WTC11 (cell line): ENCODE results near the gene TOM1L2. TPM values are rescaled to one million over a fixed set of nuclear protein-coding genes. Genes with fewer than 3 reads are reported as not detected.

Experiments used
- ATAC-seq: fragments of 200-7000 bp; cut with Tn5 transposase; 2 replicates; pipeline ENCODE4 v1.10.0; 2021; ENCODE audit warnings: mild to moderate bottlenecking, moderate library complexity
- CTCF ChIA-PET: fragments of 300-600 bp; sonication (Branson Sonifier 250); formaldehyde crosslinking; loops from one replicate; lab custom pipeline; 2021; ENCODE audit warnings: antibody characterized with exemption; lab: Charles Lee
- POLR2A ChIA-PET: fragments of 350-600 bp; sonication (Branson Sonifier 250); formaldehyde crosslinking; loops from one replicate; lab custom pipeline; 2021; ENCODE audit warnings: antibody characterized with exemption; lab: Charles Lee
- DNase-seq: peaks from one replicate; pipeline ENCODE4 v3.0.0; 2021; ENCODE audit warnings: low spot score
- H3K27ac Mint-ChIP-seq: 2 replicates; pipeline ENCODE4 v1.8.0; 2021; ENCODE audit warnings: mixed read lengths
- H3K27me3 Mint-ChIP-seq: 2 replicates; pipeline ENCODE4 v1.8.0; 2021; ENCODE audit warnings: low read depth, mild to moderate bottlenecking, moderate library complexity, mixed read lengths
- H3K36me3 Mint-ChIP-seq: 2 replicates; pipeline ENCODE4 v1.8.0; 2021; ENCODE audit warnings: mixed read lengths
- H3K4me1 Mint-ChIP-seq: 2 replicates; pipeline ENCODE4 v1.8.0; 2022; ENCODE audit warnings: mixed read lengths
- H3K4me3 Mint-ChIP-seq: 2 replicates; pipeline ENCODE4 v1.8.0; 2021; ENCODE audit warnings: mild to moderate bottlenecking, moderate library complexity, mixed read lengths
- H3K9me3 Mint-ChIP-seq: 2 replicates; pipeline ENCODE4 v1.8.0; 2021; ENCODE audit warnings: mixed read lengths
- E2F1 ChIP-seq: sonication (generic); formaldehyde crosslinking; IDR thresholded peaks from 2 replicates; pipeline ENCODE4 v1.8.0; 2022; ENCODE audit warnings: mild to moderate bottlenecking, missing genetic modification reagents
- E2F5 ChIP-seq: sonication (generic); formaldehyde crosslinking; IDR thresholded peaks from 2 replicates; pipeline ENCODE4 v1.8.1; 2022; ENCODE audit warnings: mild to moderate bottlenecking, moderate library complexity, missing genetic modification reagents
- FOXJ3 ChIP-seq: sonication (generic); formaldehyde crosslinking; IDR thresholded peaks from 2 replicates; pipeline ENCODE4 v1.9.0; 2021; ENCODE audit warnings: missing genetic modification reagents, mild to moderate bottlenecking, borderline replicate concordance
- IRF2 ChIP-seq: sonication (generic); formaldehyde crosslinking; IDR thresholded peaks from 2 replicates; pipeline ENCODE4 v1.8.0; 2022; ENCODE audit warnings: low read depth, missing genetic modification reagents, borderline replicate concordance
- NFE2L1 ChIP-seq: sonication (generic); formaldehyde crosslinking; IDR thresholded peaks from 2 replicates; pipeline ENCODE4 v1.8.1; 2023; ENCODE audit warnings: missing genetic modification reagents
- NR1H2 ChIP-seq: sonication (generic); formaldehyde crosslinking; IDR thresholded peaks from 2 replicates; pipeline ENCODE4 v1.9.0; 2021; ENCODE audit warnings: mild to moderate bottlenecking, moderate library complexity, missing genetic modification reagents
- PRRX2 ChIP-seq: fragments of 250-450 bp; sonication (Bioruptor Pico); IDR thresholded peaks from 2 replicates; pipeline ENCODE4 v1.8.0; 2021; ENCODE audit warnings: mild to moderate bottlenecking
- SP1 ChIP-seq: sonication (generic); formaldehyde crosslinking; conservative IDR thresholded peaks from 2 replicates; pipeline ENCODE4 v1.8.1; 2022; ENCODE audit warnings: missing genetic modification reagents
- ZBTB21 ChIP-seq: sonication (generic); formaldehyde crosslinking; IDR thresholded peaks from 2 replicates; pipeline ENCODE4 v1.8.1; 2023; ENCODE audit warnings: mild to moderate bottlenecking, missing genetic modification reagents, borderline replicate concordance
- ZNF232 ChIP-seq: sonication (generic); formaldehyde crosslinking; IDR thresholded peaks from 2 replicates; pipeline ENCODE4 v1.8.0; 2022; ENCODE audit warnings: mild to moderate bottlenecking, missing genetic modification reagents
- ZNF317 ChIP-seq: sonication (generic); formaldehyde crosslinking; IDR thresholded peaks from 2 replicates; pipeline ENCODE4 v1.8.1; 2023; ENCODE audit warnings: low read depth, mild to moderate bottlenecking, moderate library complexity, missing genetic modification reagents, borderline replicate concordance
- total RNA-seq: library from RNA; stranded (reverse); gene quantifications from 3 replicates; pipeline ENCODE4 v1.2.3, GENCODE V29; 2021
- TF ChIP-seq, protein P1 (sequence below): fragments of 250-450 bp; sonication (Bioruptor Pico); IDR thresholded peaks from 2 replicates; pipeline ENCODE4 v1.9.0; 2021; ENCODE audit warnings: mild to moderate bottlenecking, borderline replicate concordance
- TF ChIP-seq, protein P2 (sequence below): sonication (generic); formaldehyde crosslinking; IDR thresholded peaks from 2 replicates; pipeline ENCODE4 v1.8.1; 2022; ENCODE audit warnings: low read depth, missing genetic modification reagents, borderline replicate concordance

Gene TOM1L2
- total RNA-seq, 1 experiment from 2014 or later, result 6.4 TPM

DNA sequence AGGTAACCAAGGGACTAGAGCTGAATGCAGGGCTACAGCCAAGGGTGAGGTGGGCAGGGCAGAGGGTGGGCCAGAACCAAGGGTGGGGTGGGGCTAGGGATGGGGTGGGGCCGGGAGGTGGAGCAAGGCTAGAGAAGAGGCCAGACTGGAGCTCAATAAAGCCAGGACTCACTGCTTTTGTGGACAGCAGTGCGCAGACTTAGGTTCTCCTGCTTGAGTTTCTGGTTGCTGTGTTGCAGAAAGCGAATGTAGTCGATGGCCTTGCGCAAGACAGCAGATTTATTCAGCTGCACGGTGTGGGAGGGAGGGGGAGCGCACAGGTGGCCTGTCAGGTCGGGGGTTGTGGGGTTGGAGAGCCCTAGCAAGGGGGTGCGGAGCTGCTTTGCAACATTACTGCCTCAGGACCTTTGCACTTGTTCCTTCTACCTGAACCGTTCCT is 154.1 kb downstream of the TOM1L2 start (continued):
- TF ChIP-seq, protein P1, sequence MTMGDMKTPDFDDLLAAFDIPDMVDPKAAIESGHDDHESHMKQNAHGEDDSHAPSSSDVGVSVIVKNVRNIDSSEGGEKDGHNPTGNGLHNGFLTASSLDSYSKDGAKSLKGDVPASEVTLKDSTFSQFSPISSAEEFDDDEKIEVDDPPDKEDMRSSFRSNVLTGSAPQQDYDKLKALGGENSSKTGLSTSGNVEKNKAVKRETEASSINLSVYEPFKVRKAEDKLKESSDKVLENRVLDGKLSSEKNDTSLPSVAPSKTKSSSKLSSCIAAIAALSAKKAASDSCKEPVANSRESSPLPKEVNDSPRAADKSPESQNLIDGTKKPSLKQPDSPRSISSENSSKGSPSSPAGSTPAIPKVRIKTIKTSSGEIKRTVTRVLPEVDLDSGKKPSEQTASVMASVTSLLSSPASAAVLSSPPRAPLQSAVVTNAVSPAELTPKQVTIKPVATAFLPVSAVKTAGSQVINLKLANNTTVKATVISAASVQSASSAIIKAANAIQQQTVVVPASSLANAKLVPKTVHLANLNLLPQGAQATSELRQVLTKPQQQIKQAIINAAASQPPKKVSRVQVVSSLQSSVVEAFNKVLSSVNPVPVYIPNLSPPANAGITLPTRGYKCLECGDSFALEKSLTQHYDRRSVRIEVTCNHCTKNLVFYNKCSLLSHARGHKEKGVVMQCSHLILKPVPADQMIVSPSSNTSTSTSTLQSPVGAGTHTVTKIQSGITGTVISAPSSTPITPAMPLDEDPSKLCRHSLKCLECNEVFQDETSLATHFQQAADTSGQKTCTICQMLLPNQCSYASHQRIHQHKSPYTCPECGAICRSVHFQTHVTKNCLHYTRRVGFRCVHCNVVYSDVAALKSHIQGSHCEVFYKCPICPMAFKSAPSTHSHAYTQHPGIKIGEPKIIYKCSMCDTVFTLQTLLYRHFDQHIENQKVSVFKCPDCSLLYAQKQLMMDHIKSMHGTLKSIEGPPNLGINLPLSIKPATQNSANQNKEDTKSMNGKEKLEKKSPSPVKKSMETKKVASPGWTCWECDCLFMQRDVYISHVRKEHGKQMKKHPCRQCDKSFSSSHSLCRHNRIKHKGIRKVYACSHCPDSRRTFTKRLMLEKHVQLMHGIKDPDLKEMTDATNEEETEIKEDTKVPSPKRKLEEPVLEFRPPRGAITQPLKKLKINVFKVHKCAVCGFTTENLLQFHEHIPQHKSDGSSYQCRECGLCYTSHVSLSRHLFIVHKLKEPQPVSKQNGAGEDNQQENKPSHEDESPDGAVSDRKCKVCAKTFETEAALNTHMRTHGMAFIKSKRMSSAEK (CRISPR knock-in tag), result no peak

GRCh38 chr17:17817552-17817947 is 154.7 kb downstream of the TOM1L2 start:
- POLR2A ChIA-PET, result interaction anchor here (1.2 kb wide), 1 partner anchor 19 kb away, joined by 6 read pairs; the partner anchor contains the start of gene SREBF1
- H3K4me3 Mint-ChIP-seq, result no peak overlapping the region
- TF ChIP-seq IRF2 (CRISPR knock-in tag) (no peak), ZNF317 (CRISPR knock-in tag) (no peak), FOXJ3 (no peak), E2F1 (CRISPR knock-in tag) (no peak), ZBTB21 (CRISPR knock-in tag) (no peak), NR1H2 (no peak), ZNF232 (CRISPR knock-in tag) (no peak), NFE2L1 (CRISPR knock-in tag) (no peak), PRRX2 (CRISPR knock-in tag) (no peak), E2F5 (CRISPR knock-in tag) (no peak)
- TF ChIP-seq, protein P2, sequence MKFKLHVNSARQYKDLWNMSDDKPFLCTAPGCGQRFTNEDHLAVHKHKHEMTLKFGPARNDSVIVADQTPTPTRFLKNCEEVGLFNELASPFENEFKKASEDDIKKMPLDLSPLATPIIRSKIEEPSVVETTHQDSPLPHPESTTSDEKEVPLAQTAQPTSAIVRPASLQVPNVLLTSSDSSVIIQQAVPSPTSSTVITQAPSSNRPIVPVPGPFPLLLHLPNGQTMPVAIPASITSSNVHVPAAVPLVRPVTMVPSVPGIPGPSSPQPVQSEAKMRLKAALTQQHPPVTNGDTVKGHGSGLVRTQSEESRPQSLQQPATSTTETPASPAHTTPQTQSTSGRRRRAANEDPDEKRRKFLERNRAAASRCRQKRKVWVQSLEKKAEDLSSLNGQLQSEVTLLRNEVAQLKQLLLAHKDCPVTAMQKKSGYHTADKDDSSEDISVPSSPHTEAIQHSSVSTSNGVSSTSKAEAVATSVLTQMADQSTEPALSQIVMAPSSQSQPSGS, result no peak
- TF ChIP-seq, all 79 proteins: peak for 0
- CTCF ChIA-PET, result interaction anchor here (0.6 to 1.7 kb wide), 9 partner anchors 8 to 111 kb away, joined by 3 to 7 read pairs (median 5); no protein-coding TSS in a partner anchor
- H3K27ac Mint-ChIP-seq, result no peak overlapping the region
- no peaks in the 10 kb centered on the region for H3K27me3 Mint-ChIP-seq
- H3K9me3 Mint-ChIP-seq, result no peaks in the 10 kb centered on the region
- peaks cover 34% of the 10 kb centered on the region for H3K4me1 Mint-ChIP-seq
- ATAC-seq, result no peak
- H3K36me3 Mint-ChIP-seq, result peaks cover 34% of the 10 kb centered on the region
- DNase-seq, result no peak

GRCh38 chr17:17816831-17817551 is 155.2 kb downstream of the TOM1L2 start:
- H3K36me3 Mint-ChIP-seq, result peaks cover 34% of the 10 kb centered on the region
- H3K4me3 Mint-ChIP-seq, result no peak overlapping the region
- ChIA-PET POLR2A (no interaction called here), CTCF (interaction anchor here (0.9 to 1.0 kb wide), 2 partner anchors 68 to 102 kb away, joined by 3 read pairs; no protein-coding TSS in a partner anchor)
- peaks cover 32% of the 10 kb centered on the region for H3K4me1 Mint-ChIP-seq
- no peak overlapping the region for H3K27ac Mint-ChIP-seq
- no peaks in the 10 kb centered on the region for H3K27me3 Mint-ChIP-seq
- DNase-seq (no peak), ATAC-seq (no peak)
- TF ChIP-seq SP1 (CRISPR knock-in tag) (no peak), ZNF317 (CRISPR knock-in tag) (no peak)
- H3K9me3 Mint-ChIP-seq, result no peaks in the 10 kb centered on the region
